D721Med (cell line): ENCODE results near the gene UNC5B.
"Not testable (repeated sequence)": the region's sequence is repeated elsewhere in the genome, so short reads cannot be mapped to it uniquely, and the experiment has no call there.

ENCODE experiments used
- DNase-seq: peaks from one replicate; pipeline ENCODE4 v3.0.0; 2011; ENCODE audit warnings: low spot score; ENCODE audit not compliant: insufficient read length
- FAIRE-seq: peaks from 2 replicates; lab custom pipeline; 2011; peaks lifted over from hg19 to GRCh38; lab: Jason Lieb, UNC
- TF ChIP-seq, protein P1 (sequence below): IDR thresholded peaks from 2 replicates; pipeline ENCODE4 v1.5.1; 2012; ENCODE audit warnings: mild to moderate bottlenecking, control low read depth; ENCODE audit not compliant: insufficient read depth; ENCODE audit errors: missing control alignments

The UNC5B gene

DNA sequence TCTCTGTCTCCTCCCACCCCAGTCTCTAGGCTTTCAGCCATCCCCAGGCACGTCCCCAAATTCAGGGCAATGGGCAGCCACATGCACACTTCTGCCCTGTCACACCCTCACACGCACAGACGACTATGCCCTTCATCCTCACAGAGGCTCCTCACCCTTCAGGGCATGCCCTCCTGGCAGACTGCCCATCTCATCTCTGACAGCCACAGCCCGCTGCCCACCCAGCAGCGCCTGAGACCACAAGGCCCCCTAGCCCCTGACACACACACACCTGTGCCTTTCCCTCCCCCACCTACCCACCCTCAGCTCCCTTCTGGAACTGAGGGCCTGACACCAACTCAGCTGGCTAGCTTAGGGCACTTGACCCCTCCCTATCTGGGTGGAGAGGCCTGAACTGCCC, 83.7 kb downstream of the UNC5B start:
- TF ChIP-seq, protein P1, sequence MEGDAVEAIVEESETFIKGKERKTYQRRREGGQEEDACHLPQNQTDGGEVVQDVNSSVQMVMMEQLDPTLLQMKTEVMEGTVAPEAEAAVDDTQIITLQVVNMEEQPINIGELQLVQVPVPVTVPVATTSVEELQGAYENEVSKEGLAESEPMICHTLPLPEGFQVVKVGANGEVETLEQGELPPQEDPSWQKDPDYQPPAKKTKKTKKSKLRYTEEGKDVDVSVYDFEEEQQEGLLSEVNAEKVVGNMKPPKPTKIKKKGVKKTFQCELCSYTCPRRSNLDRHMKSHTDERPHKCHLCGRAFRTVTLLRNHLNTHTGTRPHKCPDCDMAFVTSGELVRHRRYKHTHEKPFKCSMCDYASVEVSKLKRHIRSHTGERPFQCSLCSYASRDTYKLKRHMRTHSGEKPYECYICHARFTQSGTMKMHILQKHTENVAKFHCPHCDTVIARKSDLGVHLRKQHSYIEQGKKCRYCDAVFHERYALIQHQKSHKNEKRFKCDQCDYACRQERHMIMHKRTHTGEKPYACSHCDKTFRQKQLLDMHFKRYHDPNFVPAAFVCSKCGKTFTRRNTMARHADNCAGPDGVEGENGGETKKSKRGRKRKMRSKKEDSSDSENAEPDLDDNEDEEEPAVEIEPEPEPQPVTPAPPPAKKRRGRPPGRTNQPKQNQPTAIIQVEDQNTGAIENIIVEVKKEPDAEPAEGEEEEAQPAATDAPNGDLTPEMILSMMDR: no peak
- FAIRE-seq: no peak
- DNase-seq: no peak

- not testable (repeated sequence) for DNase-seq, FAIRE-seq
Observed at GRCh38 chr10:71296811-71297210, 84.4 kb downstream of the UNC5B start.

DNA sequence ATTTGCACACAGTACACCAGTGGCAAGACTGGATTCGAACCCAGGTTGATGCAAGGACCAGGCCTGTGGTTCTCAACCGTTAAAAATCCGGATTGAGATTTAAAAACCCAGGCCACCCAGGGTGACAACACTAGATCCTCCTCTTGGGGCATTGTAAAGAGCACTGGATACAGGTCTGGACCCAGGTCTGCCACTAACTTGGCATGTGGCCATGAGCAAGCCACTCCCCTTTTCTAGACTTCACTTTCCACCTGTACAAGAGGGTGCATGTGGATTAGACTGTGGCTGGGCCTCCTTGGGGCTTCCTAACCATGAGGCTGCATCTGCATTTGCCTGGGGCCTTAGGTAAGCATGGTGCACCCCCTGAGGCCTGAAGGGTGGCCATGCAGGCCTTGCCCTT, 85.0 kb downstream of the UNC5B start:
- DNase-seq (no peak), FAIRE-seq (no peak)
- TF ChIP-seq, protein P1: no peak

GRCh38 chr10:71299071-71299785, 86.9 kb downstream of the UNC5B start:
- DNase-seq (no peak), FAIRE-seq (no peak)
- TF ChIP-seq, protein P1: no peak

DNA sequence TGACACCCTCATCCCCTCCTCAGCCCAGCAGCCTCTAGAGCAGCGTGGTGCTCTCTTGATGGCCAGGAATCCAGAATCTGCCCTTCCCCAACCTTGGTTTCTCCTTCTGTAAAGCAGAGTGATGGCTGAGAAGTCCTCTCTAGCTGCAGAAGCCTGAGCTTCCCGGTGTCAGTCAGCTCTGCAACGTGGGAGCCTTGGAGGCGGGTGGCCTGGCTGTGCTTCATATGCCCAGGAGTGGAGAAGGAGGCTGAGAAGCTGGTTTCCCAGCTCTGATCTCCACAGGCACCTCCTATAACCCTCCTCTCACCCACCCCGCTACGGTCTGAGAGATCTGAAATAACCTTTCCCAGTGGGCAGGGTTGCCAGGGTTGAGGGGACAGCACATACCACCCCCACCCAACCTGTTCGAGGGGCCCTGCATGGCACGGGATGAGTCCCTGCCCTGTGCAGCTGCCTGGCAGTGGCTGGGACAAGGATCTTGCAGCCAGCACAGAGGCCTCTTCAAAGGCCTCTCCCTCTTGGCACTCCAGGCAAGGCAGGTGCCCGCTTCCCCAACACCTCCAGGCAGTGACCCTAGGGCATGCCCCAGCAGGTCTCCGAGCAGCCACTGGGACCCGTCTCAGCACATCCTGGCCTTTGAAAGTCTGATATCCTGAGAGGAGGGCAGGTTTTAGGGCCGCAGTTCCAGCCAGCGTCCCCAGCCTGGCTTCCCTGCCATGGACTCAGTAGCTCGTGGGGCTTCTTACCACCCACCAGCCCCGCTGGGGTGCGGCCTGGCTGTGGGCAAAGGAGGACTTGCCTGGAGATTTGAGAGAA, 88.4 kb downstream of the UNC5B start:
- TF ChIP-seq, protein P1: no peak
- no peak for DNase-seq
- no peak for FAIRE-seq

- FAIRE-seq (no peak), DNase-seq (no peak)
- TF ChIP-seq, protein P1: no peak
Observed at GRCh38 chr10:71301371-71301916, 89.1 kb downstream of the UNC5B start.

GRCh38 chr10:71302451-71302850, 90.1 kb downstream of the UNC5B start:
- TF ChIP-seq, protein P1: no peak
- no peak for FAIRE-seq
- DNase-seq: no peak
